ENCODE measurements around the gene RAP1A. TPM values are rescaled to one million over a fixed set of nuclear protein-coding genes. Genes with fewer than 3 reads are reported as not detected.

The RAP1A gene
- total and polyA plus RNA-seq, 2 donors (not counting 3 experiments of a cell fraction or from before 2014, with no cell fraction given) = 17.8 to 56.4 TPM

- H3K79me2 ChIP-seq (ENCODE audit: control insufficient read depth, insufficient read depth, low read length) = no peaks in the 10 kb centered on the region
- TF ChIP-seq JUN (IDR thresholded peaks at IDR 0.05; ENCODE audit: borderline replicate concordance, insufficient read depth, insufficient read length, low read depth) = no peak
- dilution Hi-C loops (cut with MboI; ENCODE audit: extremely low pct_ligation_motif_present, low sequenced_read_pairs) = no loop called here
- peaks cover 25% of the 10 kb centered on the region for H3K4me1 ChIP-seq (ENCODE audit: control insufficient read depth, extremely low read depth, insufficient read depth, low read length)
- intact Hi-C loops (cut with micrococcal nuclease) = loop anchor here (10.0 kb wide), 1 partner anchor 767 kb away; the partner anchor contains the start of gene LRIF1
- H3K9ac ChIP-seq (replicated peaks; ENCODE audit: extremely low read depth, insufficient read depth, low read length) = no peak overlapping the region
- no peaks in the 10 kb centered on the region for H3K27me3 ChIP-seq (ENCODE audit: control insufficient read depth in 2 of 2, insufficient read depth in 2 of 2, low read length in 2 of 2)
- ChIA-PET CTCF (interaction anchor here (1.1 to 4.3 kb wide), 5 partner anchors 10 to 38 kb away, joined by 3 to 30 read pairs (median 5); no protein-coding TSS in a partner anchor), POLR2A (interaction anchor here (0.6 kb wide), 1 partner anchor 254 kb away, joined by 3 read pairs; no protein-coding TSS in a partner anchor)
- no peaks in the 10 kb centered on the region for H4K20me1 ChIP-seq (replicated peaks; ENCODE audit: control insufficient read depth, extremely low read depth, insufficient read depth, low read length)
- no peaks in the 10 kb centered on the region for H3K36me3 ChIP-seq (ENCODE audit: control insufficient read depth in 2 of 2, extremely low read depth in 1 of 2, insufficient read depth in 2 of 2, low read length in 2 of 2)
- H3K27ac ChIP-seq (ENCODE audit: insufficient read depth, low read depth, low read length) = no peak overlapping the region
- no TSS peak for BruUV-seq (replicated peaks)
- H3K4me2 ChIP-seq (ENCODE audit: insufficient read depth, low read length) = no peak overlapping the region
- H3K9me1 ChIP-seq (replicated peaks; ENCODE audit: control insufficient read depth, extremely low read depth, insufficient read depth, low read length) = no peaks in the 10 kb centered on the region
- no peak for FAIRE-seq
- H3K4me3 ChIP-seq (replicated peaks in 1 of 3; ENCODE audit: insufficient read depth in 1 of 3, low read depth in 1 of 3, low read length in 3 of 3) = no peak overlapping the region
- H2AFZ ChIP-seq (ENCODE audit: low read depth, low read length) = no peak overlapping the region
- no peak for DNase-seq (ENCODE audit: low read depth, low spot score)
- no peaks in the 10 kb centered on the region for H3K9me3 ChIP-seq (replicated peaks; ENCODE audit: control insufficient read depth, insufficient read depth, low read length)
These were observed 112.4 kb downstream of the RAP1A start for GRCh38 chr1:111731956-111732355.

- Histone ChIP-seq H3K27ac (ENCODE audit: insufficient read depth, low read depth, low read length) (peak overlapping the region; percentile 89), H3K79me2 (ENCODE audit: control insufficient read depth, insufficient read depth, low read length) (no peaks in the 10 kb centered on the region), H3K36me3 (ENCODE audit: control insufficient read depth in 2 of 2, extremely low read depth in 1 of 2, insufficient read depth in 2 of 2, low read length in 2 of 2) (no peaks in the 10 kb centered on the region), H3K9me3 (replicated peaks; ENCODE audit: control insufficient read depth, insufficient read depth, low read length) (no peaks in the 10 kb centered on the region), H3K4me3 (replicated peaks in 1 of 3; ENCODE audit: insufficient read depth in 1 of 3, low read depth in 1 of 3, low read length in 3 of 3) (no peak overlapping the region), H3K9ac (replicated peaks; ENCODE audit: extremely low read depth, insufficient read depth, low read length) (peak overlapping the region; percentile 14), H3K4me2 (ENCODE audit: insufficient read depth, low read length) (no peak overlapping the region), H3K27me3 (ENCODE audit: control insufficient read depth in 2 of 2, insufficient read depth in 2 of 2, low read length in 2 of 2) (no peaks in the 10 kb centered on the region), H3K4me1 (ENCODE audit: control insufficient read depth, extremely low read depth, insufficient read depth, low read length) (peaks cover 31% of the 10 kb centered on the region), H2AFZ (ENCODE audit: low read depth, low read length) (no peak overlapping the region), H3K9me1 (replicated peaks; ENCODE audit: control insufficient read depth, extremely low read depth, insufficient read depth, low read length) (no peaks in the 10 kb centered on the region), H4K20me1 (replicated peaks; ENCODE audit: control insufficient read depth, extremely low read depth, insufficient read depth, low read length) (no peaks in the 10 kb centered on the region)
- no peak for TF ChIP-seq GATA2 (IDR thresholded peaks at IDR 0.05; ENCODE audit: insufficient read depth, insufficient read length, low read depth, low read length)
- TF ChIP-seq POLR2AphosphoS5 (IDR thresholded peaks at IDR 0.05; ENCODE audit: insufficient read depth, low read depth, low read length) = no peak
- no peak for TF ChIP-seq CTCF (IDR thresholded peaks at IDR 0.05; ENCODE audit: extremely low read depth in 1 of 2, insufficient read depth in 1 of 2, low read depth in 1 of 2, low read length in 2 of 2)
- TF ChIP-seq FOS (IDR thresholded peaks at IDR 0.05; ENCODE audit: borderline replicate concordance, insufficient read depth, low read length) = no peak
- no peak for TF ChIP-seq MYC (IDR thresholded peaks at IDR 0.05; ENCODE audit: low read depth, low read length)
- no peak for TF ChIP-seq POLR2A (IDR thresholded peaks at IDR 0.05; ENCODE audit: low read depth, low read length)
- TF ChIP-seq MAX (IDR thresholded peaks at IDR 0.05; ENCODE audit: insufficient read depth, insufficient read length) = no peak
- no peak for TF ChIP-seq EZH2 (IDR thresholded peaks at IDR 0.05; ENCODE audit: borderline replicate concordance, low read depth, low read length, severe bottlenecking)
- no peak for TF ChIP-seq JUN (IDR thresholded peaks at IDR 0.05; ENCODE audit: borderline replicate concordance, insufficient read depth, insufficient read length, low read depth)
- POLR2A ChIA-PET = no interaction called here
- BruUV-seq (replicated peaks) = no TSS peak
- dilution Hi-C loops (cut with MboI; ENCODE audit: extremely low pct_ligation_motif_present, low sequenced_read_pairs) (no loop called here), intact Hi-C loops (cut with micrococcal nuclease) (loop anchor here (1.0 to 10.0 kb wide), 2 partner anchors 23 to 768 kb away; partner anchors contain the start of genes DDX20 and LRIF1)
- CTCF ChIA-PET = interaction anchor here (1.3 to 4.3 kb wide), 4 partner anchors 11 to 37 kb away, joined by 4 to 30 read pairs (median 10); no protein-coding TSS in a partner anchor
- FAIRE-seq (no peak), DNase-seq (ENCODE audit: low read depth, low spot score) (no peak)
These were observed 113.1 kb downstream of the RAP1A start for GRCh38 chr1:111732718-111733117.
